HG02610 (cell line): ENCODE results near the gene POLRMT.
"Not testable (repeated sequence)": the region's sequence is repeated elsewhere in the genome, so short reads cannot be mapped to it uniquely, and the experiment has no call there.

Experiments used
- ATAC-seq: cut with Tn5 transposase; IDR thresholded peaks from one replicate; pipeline ENCODE4 v1.9.1; 2021; ENCODE audit warnings: mild to moderate bottlenecking, moderate library complexity; ENCODE audit not compliant: unreplicated experiment

Gene POLRMT

DNA sequence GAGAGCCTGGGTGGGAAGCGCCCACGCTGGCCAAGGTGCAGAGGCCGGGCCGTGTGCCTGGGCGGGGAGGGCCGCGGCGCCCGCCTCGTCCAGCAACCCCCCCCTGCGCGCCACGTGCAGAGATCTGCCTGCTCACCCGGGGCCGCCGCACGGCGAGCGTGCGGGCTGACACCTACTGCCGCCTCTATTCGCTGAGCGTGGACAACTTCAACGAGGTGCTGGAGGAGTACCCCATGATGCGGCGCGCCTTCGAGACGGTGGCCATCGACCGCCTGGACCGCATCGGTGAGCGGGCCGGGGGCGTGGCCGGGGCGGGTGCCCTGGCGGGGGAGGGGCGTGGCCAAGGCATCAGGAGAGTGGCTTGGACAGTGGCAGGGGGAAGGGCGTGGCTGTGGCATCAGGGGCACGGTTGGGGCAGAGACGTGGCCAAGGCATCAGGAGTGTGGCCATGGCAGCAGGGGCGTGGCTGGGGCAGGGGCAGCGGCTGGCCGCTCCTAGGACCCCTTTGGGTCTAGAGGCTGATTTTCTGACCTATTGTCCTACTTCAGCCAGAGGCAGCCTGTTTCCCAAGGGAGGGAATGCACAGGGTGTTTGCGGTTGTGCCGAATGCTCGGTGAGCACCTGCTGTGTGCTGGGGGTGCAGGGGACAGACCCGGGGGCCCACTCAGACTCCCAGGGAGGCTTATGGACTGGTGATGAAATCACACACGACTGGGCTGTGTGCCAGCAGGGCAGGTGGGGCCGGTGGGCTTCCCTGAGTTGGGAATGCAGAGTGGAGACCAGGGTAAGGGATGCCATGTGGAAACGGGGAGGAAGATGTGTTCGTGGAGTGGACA, 19.4 kb downstream of the POLRMT start:
- no peak for ATAC-seq

DNA sequence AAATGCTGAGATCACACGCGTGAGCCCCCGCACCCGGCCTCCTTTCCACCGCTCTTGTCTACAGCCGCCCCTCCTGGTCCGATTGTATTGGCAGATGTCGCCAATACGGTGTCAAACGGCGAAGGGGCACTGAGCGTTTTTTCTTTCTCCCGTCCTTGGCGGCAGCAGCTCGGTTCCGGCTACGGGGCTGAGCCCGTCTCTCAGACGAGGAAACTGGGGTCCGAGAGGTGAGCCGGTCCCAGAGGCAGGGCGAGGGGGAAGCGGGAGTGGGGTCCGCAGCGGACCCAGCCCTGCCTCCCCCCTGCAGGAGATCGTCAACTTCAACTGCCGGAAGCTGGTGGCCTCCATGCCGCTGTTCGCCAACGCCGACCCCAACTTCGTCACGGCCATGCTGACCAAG, 20.4 kb downstream of the POLRMT start:
- no peak for ATAC-seq

GRCh38 chr19:611481-611868, 21.9 kb downstream of the POLRMT start:
- no peak for ATAC-seq

DNA sequence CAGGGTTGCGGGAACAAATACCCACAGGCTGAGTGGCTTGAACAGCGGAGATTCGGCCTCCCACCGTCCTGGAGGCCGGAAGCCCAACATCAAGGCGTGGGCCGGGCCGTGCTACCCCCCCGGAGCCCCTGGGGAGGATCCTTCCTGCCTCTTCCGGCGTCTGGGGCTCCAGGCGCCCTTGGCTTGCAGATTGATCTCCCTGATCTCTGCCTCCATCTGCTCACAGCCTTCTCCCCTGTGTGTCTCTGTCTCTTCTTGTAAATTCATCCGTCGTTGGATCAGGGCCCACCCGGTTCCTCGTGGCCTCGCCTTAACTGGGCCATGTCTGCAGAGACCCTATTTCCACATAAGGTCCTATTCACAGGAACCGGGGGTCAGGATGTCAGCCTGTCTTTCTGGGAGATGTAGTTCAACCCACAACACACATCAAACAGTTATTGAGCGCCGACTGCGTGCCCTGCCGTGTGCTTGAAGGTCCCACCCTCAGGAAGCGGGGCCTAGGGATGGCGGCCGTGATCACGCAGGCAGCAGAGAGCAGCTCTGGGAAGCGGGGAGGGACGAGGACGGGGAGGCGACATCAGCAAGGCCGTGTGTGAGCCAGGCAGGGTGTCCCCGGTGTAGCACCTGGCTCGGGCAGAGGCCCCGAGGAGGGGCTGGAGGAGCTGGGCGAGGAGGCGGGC, 22.4 kb downstream of the POLRMT start:
- ATAC-seq = no peak

GRCh38 chr19:610071-610800, 23.1 kb downstream of the POLRMT start:
- no peak for ATAC-seq

- no peak for ATAC-seq
Measured at GRCh38 chr19:609004-609346, 24.4 kb downstream of the POLRMT start.

- ATAC-seq = no peak
Measured at GRCh38 chr19:608155-609003, 25.0 kb downstream of the POLRMT start.

- ATAC-seq = no peak
Measured at GRCh38 chr19:607301-608154, 25.8 kb downstream of the POLRMT start.

DNA sequence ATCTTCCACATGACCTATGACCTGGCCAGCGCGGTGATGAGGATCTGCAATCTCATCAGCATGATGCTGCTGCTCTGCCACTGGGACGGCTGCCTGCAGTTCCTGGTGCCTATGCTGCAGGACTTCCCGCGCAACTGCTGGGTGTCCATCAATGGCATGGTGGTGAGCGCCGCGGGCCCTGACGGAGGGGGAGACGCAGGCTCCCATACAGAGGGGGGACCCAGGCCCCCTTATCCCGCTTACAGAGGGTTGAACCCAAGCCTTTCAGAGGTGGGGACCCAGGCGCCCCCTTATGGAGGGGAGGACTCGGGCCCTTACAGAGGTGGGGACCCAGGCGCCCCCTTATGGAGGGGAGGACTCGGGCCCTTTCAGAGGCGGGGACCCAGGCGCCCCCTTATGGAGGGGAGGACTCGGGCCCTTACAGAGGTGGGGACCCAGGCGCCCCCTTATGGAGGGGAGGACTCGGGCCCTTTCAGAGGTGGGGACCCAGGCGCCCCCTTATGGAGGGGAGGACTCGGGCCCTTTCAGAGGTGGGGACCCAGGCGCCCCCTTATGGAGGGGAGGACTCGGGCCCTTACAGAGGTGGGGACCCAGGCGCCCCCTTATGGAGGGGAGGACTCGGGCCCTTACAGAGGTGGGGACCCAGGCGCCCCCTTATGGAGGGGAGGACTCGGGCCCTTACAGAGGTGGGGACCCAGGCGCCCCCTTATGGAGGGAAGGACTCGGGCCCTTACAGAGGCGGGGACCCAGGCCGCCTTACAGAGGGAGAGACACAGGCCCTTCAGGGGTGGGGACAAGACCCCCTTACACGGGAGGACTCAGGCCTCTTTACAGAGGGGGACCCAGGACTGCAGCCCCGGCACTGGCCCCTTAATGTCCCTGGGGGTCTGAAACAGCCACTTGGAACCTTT, 28.0 kb downstream of the POLRMT start:
- ATAC-seq = not testable (repeated sequence)

DNA sequence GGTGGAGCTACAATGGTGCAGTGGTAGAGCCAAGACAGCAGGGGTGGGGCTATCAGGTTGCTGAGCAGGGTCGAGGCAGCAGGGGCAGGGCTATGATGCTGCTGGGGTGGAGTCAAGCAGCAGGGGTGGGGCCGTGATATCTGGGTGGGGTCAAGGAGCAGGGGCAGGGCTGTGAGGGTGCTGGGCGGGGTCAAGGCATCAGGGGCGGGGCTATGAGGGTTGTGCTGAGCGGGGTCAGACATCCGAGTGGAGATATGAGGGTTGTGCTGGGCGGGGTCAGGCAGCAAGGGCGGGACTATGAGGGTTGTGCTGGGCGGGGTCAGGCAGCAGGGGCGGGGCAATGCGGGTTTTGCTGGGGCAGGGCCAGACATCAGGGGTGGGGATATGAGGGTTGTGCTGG, 29.0 kb downstream of the POLRMT start:
- ATAC-seq = no peak

- ATAC-seq = not testable (repeated sequence)
Measured at GRCh38 chr19:603779-604178, 29.6 kb downstream of the POLRMT start.

GRCh38 chr19:603302-603639, 30.1 kb downstream of the POLRMT start:
- ATAC-seq = not testable (repeated sequence)

- ATAC-seq = no peak
Measured at GRCh38 chr19:602391-603301, 30.7 kb downstream of the POLRMT start.

- ATAC-seq = no peak
Measured at GRCh38 chr19:601790-602189, 31.5 kb downstream of the POLRMT start.

DNA sequence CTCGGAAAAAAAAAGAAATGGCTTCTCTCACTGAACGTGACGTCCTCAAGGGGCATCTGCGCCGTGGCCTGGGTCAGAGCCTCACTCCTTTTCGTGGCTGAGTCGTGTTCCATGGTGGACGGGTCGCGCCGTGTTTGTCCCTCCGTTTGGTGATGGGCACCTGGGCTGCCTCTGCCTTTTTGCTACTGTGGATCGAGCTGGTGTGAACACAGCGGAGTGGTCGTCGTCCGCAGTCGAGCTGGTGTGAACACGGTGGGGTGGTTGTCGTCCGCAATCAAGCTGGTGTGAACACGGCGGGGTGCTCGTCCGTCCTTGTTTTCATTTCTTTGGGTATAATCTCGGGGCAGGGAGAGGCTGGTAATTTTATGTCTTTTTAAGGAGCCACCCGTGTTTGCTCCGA, 32.0 kb downstream of the POLRMT start:
- no peak for ATAC-seq

DNA sequence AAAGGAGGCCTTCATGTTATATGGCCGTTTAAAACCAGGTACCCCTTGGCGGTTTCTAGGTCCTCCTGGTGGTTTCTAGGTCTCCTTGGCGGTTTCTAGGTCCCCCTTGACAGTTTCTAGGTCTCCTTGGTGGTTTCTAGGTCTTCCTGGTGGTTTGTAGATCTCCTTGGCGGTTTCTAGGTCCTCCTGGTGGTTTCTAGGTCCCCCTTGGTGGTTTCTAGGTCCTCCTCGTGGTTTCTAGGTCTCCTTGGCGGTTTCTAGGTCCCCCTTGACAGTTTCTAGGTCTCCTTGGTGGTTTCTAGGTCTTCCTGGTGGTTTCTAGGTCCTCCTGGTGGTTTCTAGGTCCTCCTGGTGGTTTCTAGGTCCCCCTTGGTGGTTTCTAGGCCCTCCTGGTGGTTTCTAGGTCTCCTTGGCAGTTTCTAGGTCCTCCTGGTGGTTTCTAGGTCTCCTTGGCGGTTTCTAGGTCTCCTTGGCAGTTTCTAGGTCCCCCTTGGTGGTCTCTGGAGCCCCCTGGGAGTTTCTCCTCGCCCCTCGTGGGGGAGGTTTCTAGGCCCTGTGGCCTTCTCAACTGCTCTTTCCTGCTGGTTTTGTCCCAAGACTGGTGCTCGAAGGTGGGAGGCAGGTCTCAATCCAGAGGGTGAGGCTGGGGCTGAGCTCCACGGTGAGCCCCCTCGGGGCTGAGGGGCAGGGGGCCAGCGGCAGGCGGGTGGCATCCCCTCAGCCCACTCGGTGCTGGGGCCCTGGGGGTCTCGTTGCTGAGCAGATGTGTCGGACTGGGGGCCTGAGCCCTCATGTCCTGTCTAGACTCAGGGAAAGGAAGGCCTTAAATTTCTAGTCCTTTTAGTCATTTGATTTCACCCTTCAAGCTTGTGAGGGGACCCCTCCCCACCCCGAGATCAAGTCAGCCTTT, 35.7 kb downstream of the POLRMT start:
- ATAC-seq = no peak

DNA sequence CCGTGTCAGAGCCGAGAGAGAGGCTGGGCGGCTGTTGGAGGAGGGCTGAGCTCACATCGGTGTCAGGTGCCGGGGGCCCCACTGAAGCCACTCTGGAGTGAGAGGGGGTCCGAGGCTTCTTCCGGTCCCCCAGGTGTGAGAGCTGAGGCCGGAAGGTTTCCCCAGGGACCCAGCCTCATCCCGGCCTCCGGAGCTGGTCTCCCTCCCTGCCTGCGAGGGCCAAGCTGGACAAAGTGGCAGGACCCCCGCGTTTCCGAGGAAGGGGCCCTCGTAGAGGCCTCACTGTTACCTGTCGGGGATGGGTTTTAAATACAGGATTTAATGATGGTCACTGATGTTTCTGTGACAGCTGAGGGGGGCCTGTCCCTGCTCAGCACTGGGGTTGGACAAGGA, 37.1 kb downstream of the POLRMT start:
- ATAC-seq = no peak
